Epithelial cell of prostate (primary cell): ENCODE measurements around the gene PRPF6.
"Not testable (repeated sequence)": the region's sequence is repeated elsewhere in the genome, so short reads cannot be mapped to it uniquely, and the experiment has no call there.

ENCODE experiments used
- DNase-seq: peaks from one replicate; pipeline ENCODE4 v3.0.0-alpha.2; 2011; ENCODE audit warnings: low read depth, low spot score
- H3K27ac ChIP-seq: fragments of 450-650 bp; 2 replicates; pipeline ENCODE4 v1.5.1; 2017; ENCODE audit warnings: mild to moderate bottlenecking

PRPF6 gene

DNA sequence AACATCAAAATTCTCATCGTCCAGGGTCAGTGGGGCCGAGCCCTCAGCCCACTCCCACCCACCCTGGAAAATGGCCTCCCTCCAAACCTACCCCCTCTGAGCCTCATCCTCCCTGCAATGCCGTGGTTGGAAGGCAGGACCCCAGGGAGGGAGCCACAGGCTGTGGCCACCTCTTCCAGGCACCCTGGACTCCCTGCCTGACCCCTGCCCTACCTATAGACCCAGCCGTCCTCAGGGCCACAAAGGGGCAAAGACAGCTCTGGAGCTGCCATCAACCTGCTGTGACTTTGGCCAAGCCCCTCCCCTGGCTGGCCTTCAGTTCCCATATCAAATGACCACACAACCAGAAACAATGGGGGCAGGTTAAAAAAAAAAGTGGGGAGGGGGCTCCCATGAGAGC lies 22.5 kb upstream of the PRPF6 start:
- DNase-seq = no peak
- no peak overlapping the region for H3K27ac ChIP-seq

DNA sequence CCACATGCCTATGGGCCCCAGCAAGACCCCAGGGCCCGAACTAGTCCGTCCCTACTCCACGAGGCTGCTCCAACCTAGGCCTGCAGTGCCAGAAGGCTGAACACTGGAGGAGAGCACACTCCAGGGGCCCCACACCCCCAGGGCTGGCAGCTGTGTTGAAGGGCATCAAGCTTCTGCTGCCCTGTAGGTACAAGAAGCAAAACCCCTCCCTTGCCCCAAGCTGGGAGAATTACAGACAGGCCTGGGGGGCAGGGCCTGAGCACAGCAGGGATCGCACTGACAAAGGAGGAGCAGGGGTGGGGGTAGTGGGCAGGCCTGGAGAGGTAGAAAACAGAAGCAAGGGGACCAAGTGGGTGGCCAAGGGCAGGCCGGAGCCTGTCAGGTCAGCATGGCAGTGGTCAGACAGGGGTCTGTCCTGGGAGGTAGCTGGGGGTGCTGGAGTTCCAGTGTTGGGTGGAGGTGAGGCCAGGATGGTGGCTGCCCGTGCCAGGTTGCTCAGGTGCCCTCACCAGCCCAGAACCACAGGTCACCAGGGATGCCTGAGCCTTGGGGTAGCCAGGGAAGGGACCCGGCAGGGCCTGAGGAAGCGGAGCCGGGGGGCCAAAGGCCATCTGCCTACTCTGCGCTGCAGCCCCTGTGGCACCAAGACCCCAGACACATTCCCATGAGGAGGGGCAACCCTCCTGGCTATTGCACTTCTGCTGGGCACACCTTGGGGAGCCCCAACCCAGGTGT lies 21.8 kb upstream of the PRPF6 start:
- DNase-seq = no peak
- H3K27ac ChIP-seq = no peak overlapping the region

DNA sequence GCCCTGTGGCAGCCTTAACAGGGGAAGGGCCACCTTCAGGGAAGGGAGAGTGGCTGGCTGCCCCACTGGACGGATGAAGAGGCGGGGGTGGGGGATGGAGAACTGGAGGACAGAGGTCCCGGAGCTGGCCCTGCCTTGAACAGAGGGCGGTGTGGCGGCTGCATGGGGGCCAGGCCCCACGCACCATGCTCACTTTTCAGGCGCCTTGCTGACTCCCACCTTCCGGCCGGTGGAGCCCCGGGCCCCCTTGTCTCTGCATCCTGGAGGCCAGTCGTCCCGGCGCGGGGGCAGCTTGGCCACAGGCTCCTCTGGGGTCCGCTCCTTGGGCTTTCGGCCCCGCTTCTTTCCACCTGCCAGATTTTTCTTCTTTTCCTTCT lies 21.2 kb upstream of the PRPF6 start:
- no peak overlapping the region for H3K27ac ChIP-seq
- DNase-seq = no peak

DNA sequence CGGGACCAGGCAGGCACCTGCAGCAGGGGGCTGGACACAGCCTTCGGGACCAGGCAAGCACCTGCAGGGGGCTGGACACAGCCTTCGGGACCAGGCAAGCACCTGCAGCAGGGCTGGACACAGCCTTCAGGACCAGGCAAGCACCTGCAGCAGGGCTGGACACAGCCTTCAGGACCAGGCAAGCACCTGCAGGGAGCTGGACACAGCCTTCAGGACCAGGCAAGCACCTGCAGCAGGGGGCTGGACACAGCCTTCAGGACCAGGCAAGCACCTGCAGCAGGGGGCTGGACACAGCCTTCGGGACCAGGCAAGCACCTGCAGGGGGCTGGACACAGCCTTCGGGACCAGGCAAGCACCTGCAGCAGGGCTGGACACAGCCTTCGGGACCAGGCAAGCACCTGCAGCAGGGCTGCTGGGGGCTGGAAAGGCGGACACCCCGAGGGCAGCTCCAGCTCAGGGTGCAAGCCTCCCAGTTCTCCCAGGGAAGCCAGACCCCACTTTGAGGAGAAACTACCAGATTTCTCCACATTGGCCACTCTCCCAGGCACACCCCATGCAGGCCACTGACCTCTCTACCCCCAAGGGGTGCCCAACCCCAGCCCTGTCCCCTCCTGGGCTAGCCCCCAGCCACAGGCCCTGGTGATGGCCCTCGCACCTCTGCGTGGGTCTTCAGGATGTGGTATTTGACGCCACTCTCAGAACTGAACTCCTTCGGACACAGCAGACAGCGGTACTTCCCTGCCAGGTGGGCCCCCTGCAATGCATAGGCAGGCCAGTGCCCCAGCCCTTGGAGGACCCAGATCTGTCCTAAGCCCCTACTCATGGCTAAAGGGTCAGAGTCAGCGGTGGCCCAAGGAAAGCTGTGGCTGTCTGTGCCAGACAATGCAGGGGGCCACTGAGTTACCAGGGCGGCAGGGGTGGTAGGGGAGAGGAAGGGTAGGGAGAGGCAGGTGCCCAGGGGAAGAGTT lies 20.0 kb upstream of the PRPF6 start:
- DNase-seq, H3K27ac ChIP-seq: not testable (repeated sequence)

DNA sequence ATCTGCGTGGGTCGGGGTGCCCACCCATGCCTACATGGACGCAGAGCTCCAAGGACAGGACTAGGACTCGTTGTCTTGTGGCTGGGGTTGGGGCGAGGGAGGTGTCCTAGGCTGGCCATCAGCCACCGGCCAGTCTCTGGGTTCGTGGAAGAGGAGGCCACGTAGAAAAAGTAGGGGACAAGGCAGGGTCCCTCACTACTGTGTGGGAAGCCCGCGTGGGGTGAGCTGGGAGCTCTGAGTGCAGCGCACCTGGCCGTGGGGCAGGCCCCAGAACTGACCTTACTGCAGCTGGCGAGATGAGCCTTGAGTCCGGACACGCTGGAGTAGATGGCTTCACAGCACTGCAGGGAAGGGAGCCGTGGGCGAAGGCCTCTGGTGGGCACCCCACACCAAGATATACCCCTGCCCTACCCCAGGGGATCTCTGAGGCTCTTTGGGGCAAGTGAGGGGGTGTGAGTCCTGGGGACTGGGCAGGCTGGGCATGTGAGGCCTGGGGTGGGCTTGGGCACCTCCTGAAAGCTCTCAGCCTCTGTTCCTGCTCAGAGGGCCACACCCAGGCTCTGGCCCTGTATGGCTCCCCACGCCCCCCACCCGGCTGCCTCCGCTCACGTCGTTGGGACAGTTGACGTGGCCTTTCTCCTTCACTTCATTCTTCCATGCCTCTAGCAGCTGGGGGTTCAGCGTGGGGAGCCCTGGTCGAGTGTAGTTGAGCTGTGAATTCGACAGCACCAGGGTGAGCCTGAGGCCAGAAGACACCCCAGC lies 19.1 kb upstream of the PRPF6 start:
- no peak overlapping the region for H3K27ac ChIP-seq
- no peak for DNase-seq

DNA sequence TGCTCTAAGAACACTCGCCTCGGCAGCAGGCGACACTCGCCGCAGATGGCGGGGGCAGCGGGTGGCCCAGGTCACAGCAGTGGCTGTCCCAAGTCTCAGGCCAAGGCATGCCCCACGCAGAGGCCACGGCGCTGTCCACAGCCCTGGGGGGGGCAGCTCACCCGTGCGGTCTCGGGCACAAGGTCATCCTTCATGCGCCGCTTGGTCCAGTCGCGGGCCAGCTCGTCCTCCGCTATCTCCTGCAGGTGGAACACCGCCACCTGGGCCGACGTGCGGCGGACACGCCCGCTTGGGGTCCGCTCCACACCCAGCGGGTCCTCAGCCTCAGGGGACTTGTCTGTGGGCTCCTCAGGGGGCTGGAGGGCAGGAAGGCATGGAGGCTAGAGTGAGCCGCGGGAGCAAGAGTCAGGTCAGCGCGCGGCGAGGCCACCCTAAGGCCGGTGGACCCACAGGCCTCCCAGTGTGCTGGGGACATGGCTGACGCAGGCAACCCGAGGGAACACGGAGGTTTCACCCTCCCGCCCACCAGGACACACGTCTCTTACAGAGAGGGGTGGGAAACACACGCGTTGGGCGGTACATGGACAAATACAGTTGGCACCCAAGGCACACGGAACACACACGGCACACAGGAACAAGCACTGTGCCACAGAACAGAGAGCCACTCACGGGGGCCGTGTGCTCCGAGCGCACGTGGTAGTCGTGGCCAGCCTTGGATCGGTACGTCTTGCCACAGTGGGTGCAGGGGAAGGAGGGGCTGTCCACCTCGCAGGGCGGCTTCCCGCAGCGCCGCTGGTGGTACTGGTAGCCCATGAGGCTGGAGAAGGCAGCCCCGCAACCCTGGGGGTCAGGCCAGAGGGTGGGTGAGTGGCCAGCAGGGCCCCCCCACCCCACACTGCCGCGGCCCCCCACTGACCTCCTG lies 18.2 kb upstream of the PRPF6 start:
- H3K27ac ChIP-seq = no peak overlapping the region
- DNase-seq = no peak

DNA sequence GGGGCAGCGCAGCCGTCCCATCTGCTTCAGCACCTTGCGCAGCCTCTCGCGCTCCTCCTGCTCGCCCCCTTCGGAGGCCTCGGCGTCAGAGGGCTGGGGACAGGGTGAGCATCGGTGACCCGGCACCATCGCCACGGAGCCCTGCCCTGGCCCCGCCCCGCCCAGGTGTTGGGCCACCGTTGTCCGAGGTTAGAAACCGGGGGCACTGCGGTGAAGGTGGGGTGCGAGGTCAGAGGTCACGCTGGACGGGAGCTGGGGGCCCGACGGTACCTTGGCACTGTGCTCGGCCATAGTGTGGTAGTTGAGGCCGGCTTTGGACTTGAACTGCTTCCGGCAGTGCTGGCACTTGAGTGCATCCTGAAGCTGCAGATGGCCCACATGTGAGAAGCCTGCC lies 17.6 kb upstream of the PRPF6 start:
- DNase-seq = no peak
- H3K27ac ChIP-seq = no peak overlapping the region

DNA sequence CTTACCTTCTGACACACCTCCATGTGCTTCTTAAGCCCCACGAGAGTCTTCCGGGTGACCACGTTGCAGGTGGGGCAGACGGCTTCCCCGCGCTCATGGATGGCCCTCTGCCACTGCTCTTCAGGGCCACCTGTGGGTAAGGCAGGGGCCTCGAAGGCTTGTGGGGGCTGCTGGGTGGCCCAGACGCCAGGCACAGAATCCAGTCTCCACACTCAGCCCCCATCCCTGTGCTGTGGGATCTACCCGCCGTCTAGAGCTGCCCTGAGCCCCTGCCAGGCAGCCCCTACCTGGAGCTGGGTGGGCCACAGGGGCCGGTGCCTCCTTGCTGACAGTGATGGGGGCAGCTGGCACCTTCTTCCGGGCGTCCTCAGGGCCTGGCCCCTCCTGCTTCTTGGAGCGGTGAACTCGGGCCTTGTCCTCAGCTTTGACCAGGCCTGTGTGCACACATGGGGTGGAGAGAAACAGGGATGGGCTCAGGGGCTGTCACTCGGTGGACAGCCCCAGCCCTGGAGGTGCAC lies 17.1 kb upstream of the PRPF6 start:
- no peak for DNase-seq
- no peak overlapping the region for H3K27ac ChIP-seq

DNA sequence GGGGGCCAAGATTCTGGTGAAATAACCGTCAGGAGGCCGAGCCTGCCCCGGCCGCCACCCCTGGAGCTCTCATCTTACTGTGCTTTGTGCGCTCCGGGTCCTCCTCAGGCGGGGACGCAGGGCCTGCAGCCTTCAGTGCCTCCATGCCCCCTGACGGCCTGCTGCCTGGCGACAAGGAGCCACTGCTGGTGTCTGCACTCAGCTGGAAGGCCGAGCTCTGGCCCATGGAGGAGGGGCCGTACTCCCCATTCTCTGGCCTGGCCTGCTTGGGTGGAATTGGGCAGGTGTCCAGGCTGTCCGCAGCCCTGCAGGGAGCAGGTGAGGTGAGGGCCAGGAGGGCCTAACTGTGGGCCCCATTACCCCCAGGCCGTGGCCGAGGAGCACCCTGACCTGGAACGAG lies 16.5 kb upstream of the PRPF6 start:
- no peak overlapping the region for H3K27ac ChIP-seq
- no peak for DNase-seq

DNA sequence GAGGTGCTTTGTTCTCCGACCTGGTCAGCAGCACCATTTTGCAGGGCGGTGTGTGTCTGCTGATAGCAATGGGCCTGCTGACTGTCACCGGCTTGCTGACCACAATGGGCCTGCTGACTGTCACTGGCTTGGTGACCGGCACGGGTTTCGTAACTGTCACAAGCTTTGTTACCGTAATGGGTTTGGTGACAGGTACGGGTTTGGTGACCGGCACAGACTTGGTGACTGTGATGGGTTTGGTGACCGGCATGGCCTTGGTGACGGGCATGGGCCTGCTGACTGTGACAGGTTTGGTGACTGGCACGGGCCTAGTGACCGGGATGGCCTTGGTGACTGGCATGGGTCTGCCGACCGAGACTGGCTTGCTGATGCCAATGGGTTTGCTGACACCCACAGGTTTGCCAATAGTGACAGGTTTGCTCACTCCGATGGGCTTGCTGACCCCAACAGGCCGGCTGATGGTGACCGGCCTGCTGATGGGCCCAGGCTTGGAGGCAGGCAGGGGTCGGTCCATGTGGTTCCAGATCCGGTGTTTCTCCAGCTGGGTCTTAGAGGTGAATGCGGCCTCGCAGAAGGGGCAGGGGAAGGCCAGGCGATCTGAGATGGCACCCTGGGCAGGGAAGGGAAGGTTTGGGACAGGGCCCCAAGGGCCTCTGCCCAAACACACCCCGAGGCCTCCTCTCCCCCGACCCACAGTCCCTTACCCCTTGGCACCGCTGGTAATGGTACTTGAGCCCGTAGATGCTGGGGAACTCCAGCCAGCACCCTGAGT lies 14.6 kb upstream of the PRPF6 start:
- no peak for DNase-seq
- no peak overlapping the region for H3K27ac ChIP-seq

DNA sequence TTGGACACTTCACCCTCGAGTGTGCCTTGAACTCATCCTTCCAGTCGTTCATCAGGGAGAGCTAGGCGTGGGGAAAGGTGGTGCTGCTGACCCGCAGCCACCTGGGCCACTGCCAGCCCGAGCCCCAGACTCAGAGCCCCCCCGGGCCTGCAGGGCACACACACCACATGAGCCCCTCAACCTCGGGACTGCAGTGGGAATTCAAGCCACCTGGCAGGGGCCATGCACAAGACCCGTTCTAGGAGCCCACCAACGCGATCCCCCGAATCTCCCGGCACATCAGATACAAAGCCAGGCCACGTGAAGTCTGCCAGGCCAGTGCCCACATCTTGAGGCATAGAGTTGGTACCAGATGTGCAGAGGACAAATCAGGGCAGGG lies 14.0 kb upstream of the PRPF6 start:
- DNase-seq = no peak
- H3K27ac ChIP-seq = no peak overlapping the region

DNA sequence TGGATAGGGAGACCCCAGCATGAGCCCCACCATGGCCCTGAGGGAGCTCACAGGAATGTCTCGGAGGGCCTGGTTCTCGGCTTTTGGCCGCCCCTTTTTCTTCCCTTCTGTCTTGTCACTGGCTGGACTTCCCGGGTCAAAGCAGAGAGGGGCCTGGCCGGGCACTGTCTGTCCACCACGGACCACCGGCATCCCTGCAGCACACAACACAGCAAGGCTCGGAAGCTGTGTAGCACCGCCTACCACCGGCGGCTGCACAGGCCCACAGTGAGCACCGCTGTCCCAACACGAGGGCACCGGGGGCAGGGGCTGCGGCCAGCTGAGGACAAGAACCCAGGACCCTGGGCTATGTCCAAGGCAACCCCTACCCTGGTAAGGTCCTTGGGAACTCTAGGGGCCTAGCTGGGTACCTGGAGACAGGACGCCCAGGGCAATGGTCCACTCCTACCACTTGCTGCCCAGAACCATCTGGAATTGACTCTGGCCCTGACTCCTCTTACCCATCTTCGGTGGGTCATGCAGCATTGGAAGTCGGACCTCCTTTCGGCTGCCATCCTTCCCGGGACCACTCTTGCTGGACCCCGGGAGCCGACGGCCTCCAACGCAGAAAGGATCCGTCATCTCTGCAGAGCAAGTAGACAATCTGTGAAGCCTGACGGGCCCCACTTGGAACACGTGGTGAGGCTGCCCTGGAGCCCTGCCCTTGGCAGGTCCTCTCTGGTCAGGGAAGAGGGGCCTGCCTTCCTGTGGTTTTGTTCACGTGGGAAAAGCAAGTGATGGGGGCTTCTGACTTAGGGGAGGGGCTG lies 13.4 kb upstream of the PRPF6 start:
- no peak for DNase-seq
- no peak overlapping the region for H3K27ac ChIP-seq

DNA sequence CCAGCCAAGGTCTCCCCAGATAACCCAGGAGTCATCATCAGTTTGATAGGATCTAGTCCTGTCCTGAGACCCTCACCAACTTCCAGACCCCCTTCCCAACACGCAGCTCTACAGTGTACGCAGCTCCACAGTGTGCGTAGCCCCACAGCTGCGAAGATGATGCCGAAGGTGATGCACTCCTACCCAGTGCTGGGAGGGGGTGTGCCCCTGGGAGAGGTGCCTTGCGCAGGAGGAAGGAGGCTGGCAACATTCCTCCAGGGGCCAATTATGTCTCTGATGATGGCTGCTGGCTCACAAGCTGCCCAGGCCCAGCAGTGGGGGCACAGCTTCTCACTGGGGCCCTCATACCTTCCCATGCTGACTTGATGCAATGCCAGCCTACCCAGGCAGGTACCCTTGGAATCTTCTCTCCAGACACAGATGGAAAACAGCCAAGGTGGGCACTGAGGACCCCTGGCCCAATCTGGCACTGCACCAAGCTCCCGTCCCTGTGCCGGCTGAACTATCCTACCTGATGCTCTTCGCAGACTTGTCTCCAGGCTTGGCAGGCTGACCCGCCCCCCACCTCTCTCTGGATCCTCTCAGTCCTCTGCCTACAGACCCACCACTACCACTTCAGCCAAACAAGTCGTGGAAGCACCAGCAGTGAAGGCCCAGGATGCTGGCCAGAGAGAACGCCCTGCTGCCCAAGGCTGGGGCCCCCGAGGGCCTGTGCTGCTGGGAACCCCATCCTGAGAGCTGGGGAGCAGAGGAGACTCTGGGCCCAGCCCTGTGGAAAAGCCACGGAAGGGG lies 12.6 kb upstream of the PRPF6 start:
- no peak overlapping the region for H3K27ac ChIP-seq
- no peak for DNase-seq

DNA sequence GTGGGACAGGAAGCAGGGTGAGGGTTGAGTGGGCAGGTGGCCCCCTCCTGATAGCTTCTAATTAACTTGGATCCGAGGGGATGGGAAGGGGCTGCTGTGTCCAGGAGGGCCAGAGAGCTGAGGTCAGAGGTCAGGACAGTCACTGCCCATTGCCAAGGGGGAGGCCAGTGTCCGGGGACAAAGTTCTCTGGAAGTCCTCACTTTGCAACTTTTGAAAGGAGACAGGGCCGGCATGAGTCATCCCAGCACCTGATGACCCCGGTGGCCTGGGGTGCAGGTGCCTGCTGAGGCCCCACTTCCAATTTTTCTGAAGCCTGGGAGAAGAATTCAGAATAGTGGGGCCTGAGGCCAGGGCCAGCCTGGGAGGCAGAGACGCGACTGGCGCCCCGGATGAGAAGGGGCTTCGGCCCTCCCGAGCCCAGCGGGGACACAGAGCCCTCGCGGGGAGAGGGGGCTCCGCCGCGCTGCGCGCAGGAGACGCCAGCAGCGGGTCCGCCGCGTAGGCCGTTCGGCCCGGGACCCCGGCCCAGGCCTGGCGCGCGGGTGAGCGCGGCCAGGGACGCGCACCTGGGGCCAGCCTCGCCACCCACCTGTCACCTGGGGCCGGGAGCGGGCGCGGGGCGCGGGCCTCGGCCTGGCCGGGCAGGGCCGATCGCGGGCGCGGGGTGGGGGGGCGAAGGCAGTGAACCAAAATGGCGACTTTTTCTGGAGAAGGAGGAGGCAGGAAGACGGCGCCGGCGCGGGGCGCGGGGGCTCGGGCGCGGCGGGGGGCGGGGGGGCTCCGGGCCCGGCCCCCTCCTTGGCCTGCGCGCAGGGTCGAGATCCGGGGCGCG lies 11.8 kb upstream of the PRPF6 start:
- H3K27ac ChIP-seq = no peak overlapping the region
- no peak for DNase-seq

DNA sequence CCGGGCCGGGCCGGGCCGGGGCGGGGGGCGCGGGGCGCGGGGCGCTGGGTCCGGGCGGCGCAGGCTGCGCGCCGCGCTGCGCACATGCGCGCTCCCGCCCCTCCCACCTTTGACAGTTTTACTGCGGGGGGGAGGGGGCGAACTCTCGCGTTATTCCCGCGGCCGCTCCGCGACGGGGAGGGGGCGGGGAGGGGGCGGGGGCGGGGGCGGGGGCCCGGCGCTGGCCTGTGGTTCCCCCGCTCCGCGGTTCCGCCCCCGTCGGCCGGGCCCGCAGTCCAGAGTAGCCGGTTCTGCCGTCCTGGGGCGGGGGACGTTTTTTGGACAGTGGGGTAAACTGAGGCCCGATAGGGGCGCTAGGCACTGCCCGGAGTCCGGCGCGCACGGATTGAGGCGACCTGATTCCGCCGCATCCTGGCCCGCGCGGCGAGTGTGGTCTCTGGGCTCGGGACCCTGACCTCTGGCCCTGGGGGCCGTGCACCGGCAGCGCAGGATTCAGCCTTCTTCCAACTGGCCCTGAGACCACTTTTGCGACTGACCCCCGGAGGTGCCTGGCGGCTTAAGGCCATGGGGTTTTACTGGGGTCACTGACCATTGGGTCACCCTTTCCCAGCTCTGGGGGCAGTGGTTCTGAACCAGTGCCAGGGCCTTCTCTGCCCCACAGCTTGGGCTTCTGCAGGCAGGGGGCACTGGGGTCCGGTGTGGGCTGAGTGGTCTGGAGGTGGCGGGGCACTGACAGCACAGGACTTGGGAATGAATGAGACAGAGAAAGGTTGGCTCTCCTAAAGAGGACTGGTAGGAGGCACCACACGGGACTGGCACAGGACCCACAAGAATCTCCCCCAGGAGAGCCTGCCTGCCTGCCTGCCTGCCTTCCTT lies 10.9 kb upstream of the PRPF6 start, which contains the start of gene ZNF512B:
ZNF512B (minus strand) TSS at position 93 of the 876 bp plus-strand sequence. CDS start 1,980 bp downstream, outside the sequence.
- DNase-seq = no peak
- no peak within 1 kb of the TSS for H3K27ac ChIP-seq
